PC-9 (cell line): ENCODE measurements around the gene AKR1E2. TPM values are rescaled to one million over a fixed set of nuclear protein-coding genes. Genes with fewer than 3 reads are reported as not detected.

ENCODE experiments used
- BruUV-seq: library from RNA; stranded (reverse); fragments of 400-500 nt; replicated peaks from 2 replicates; lab custom pipeline; 2021; lab: Mats Ljungman, UMichigan
- CTCF ChIA-PET: fragments of 300-600 bp; sonication (Branson Sonifier 250); formaldehyde crosslinking; loops from one replicate; lab custom pipeline; 2022; ENCODE audit warnings: antibody characterized with exemption; lab: Charles Lee
- POLR2A ChIA-PET: fragments of 300-600 bp; sonication (Branson Sonifier 250); formaldehyde crosslinking; loops from one replicate; lab custom pipeline; 2022; ENCODE audit warnings: antibody characterized with exemption; ENCODE audit not compliant: unreplicated experiment; lab: Charles Lee
- DNase-seq, 2 experiments: peaks; one replicate each; pipeline versions ENCODE4 v3.0.0 to v3.0.0-alpha.2; 2015 to 2022; ENCODE audit warnings: mixed read lengths in 1 of 2
- H2AFZ ChIP-seq: fragments of 200-600 bp; sonication (generic); 2 replicates; pipeline ENCODE4 v1.8.1; 2017; ENCODE audit warnings: antibody characterized with exemption
- H3F3A ChIP-seq: fragments of 200-600 bp; sonication (generic); 2 replicates; pipeline ENCODE4 v1.8.1; 2017; ENCODE audit warnings: antibody characterized with exemption, mild to moderate bottlenecking, low read depth; ENCODE audit not compliant: insufficient read depth
- H3K27ac ChIP-seq: fragments of 200-600 bp; sonication (generic); 2 replicates; pipeline ENCODE4 v1.6.1; 2016; ENCODE audit warnings: mixed run types
- H3K27me3 ChIP-seq: fragments of 200-600 bp; sonication (generic); 2 replicates; pipeline ENCODE4 v1.6.1; 2016; ENCODE audit warnings: low read depth, mixed run types; ENCODE audit not compliant: insufficient read depth
- H3K36me3 ChIP-seq: fragments of 200-600 bp; sonication (generic); 2 replicates; pipeline ENCODE4 v1.6.1; 2016; ENCODE audit warnings: low read depth, mixed run types
- H3K4me1 ChIP-seq: fragments of 200-600 bp; sonication (generic); replicated peaks from 2 replicates; pipeline ENCODE4 v1.6.1; 2016; ENCODE audit warnings: mixed run types; ENCODE audit not compliant: insufficient read depth
- H3K4me2 ChIP-seq: fragments of 200-600 bp; sonication (generic); 2 replicates; pipeline ENCODE4 v1.6.1; 2017; ENCODE audit warnings: mixed run types
- H3K4me3 ChIP-seq: fragments of 200-600 bp; sonication (generic); 2 replicates; pipeline ENCODE4 v1.6.1; 2016; ENCODE audit warnings: mixed run types
- H3K79me2 ChIP-seq: fragments of 200-600 bp; sonication (generic); 2 replicates; pipeline ENCODE4 v1.6.1; 2017; ENCODE audit warnings: low read depth, mixed run types
- H3K9me2 ChIP-seq: fragments of 200-600 bp; sonication (generic); 2 replicates; pipeline ENCODE4 v1.8.1; 2017; ENCODE audit warnings: mild to moderate bottlenecking; ENCODE audit not compliant: insufficient read depth
- H3K9me3 ChIP-seq: fragments of 200-600 bp; sonication (generic); 2 replicates; pipeline ENCODE4 v1.8.1; 2016; ENCODE audit warnings: low read depth; ENCODE audit not compliant: insufficient read depth
- H4K20me1 ChIP-seq: fragments of 200-600 bp; sonication (generic); 2 replicates; pipeline ENCODE4 v1.8.1; 2017; ENCODE audit not compliant: insufficient read depth
- CTCF ChIP-seq: fragments of 200-600 bp; sonication (generic); conservative IDR thresholded peaks from 2 replicates; pipeline ENCODE4 v1.6.1; 2017; ENCODE audit warnings: mixed run types, antibody characterized with exemption, mild to moderate bottlenecking, moderate library complexity
- EZH2 ChIP-seq: fragments of 200-600 bp; sonication (generic); IDR thresholded peaks from 2 replicates; pipeline ENCODE4 v1.8.0; 2017; ENCODE audit warnings: antibody characterized with exemption, low read depth
- intact Hi-C: fragments of 100-400 bp; cut with micrococcal nuclease; formaldehyde crosslinking; loops from one replicate; pipeline ENCODE4 v1.10.0; 2022; ENCODE audit not compliant: unreplicated experiment
- total RNA-seq: library from RNA; stranded (reverse); gene quantifications from 2 replicates; pipeline ENCODE4 v1.2.3, GENCODE V29; 2021

Gene AKR1E2
- total RNA-seq, 1 experiment from 2014 or later, result 1.9 TPM

- Histone ChIP-seq H3K4me2 (no peak overlapping the region), H3K79me2 (no peaks in the 10 kb centered on the region), H3K27ac (no peak overlapping the region), H4K20me1 (no peaks in the 10 kb centered on the region), H2AFZ (no peak overlapping the region), H3K27me3 (no peaks in the 10 kb centered on the region), H3K9me2 (no peaks in the 10 kb centered on the region), H3K9me3 (no peaks in the 10 kb centered on the region), H3K4me1 (no peaks in the 10 kb centered on the region), H3F3A (no peaks in the 10 kb centered on the region), H3K4me3 (no peak overlapping the region), H3K36me3 (no peaks in the 10 kb centered on the region)
- no TSS peak for BruUV-seq
- TF ChIP-seq EZH2 (no peak), CTCF (no peak)
- no peak for DNase-seq
- POLR2A ChIA-PET, result no interaction called here
- CTCF ChIA-PET, result no interaction called here
- intact Hi-C loops, result no loop called here
Measured at GRCh38 chr10:4831091-4831490, 5.1 kb downstream of the AKR1E2 start.

GRCh38 chr10:4833286-4833685, 7.3 kb downstream of the AKR1E2 start:
- TF ChIP-seq EZH2, result no peak
- TF ChIP-seq CTCF, result no peak
- no peaks in the 10 kb centered on the region for H3K9me3 ChIP-seq
- no peak overlapping the region for H2AFZ ChIP-seq
- no peaks in the 10 kb centered on the region for H3K79me2 ChIP-seq
- H3K27me3 ChIP-seq, result no peaks in the 10 kb centered on the region
- POLR2A ChIA-PET, result no interaction called here
- no peak overlapping the region for H3K4me2 ChIP-seq
- no peaks in the 10 kb centered on the region for H3F3A ChIP-seq
- CTCF ChIA-PET, result interaction anchor here (0.6 kb wide), 1 partner anchor 1660 kb away, joined by 3 read pairs; no protein-coding TSS in a partner anchor
- intact Hi-C loops, result no loop called here
- H3K36me3 ChIP-seq, result no peaks in the 10 kb centered on the region
- no peak overlapping the region for H3K27ac ChIP-seq
- no TSS peak for BruUV-seq
- no peaks in the 10 kb centered on the region for H3K4me1 ChIP-seq
- H3K4me3 ChIP-seq, result no peak overlapping the region
- no peak for DNase-seq
- H4K20me1 ChIP-seq, result no peaks in the 10 kb centered on the region
- no peaks in the 10 kb centered on the region for H3K9me2 ChIP-seq

GRCh38 chr10:4834898-4835405, 8.9 kb downstream of the AKR1E2 start:
- Histone ChIP-seq H3K9me2 (no peaks in the 10 kb centered on the region), H3K4me2 (no peak overlapping the region), H3K36me3 (no peaks in the 10 kb centered on the region), H4K20me1 (no peaks in the 10 kb centered on the region), H3K9me3 (no peaks in the 10 kb centered on the region), H3K4me1 (no peaks in the 10 kb centered on the region), H3F3A (no peaks in the 10 kb centered on the region), H3K27me3 (no peaks in the 10 kb centered on the region), H3K4me3 (no peak overlapping the region), H3K79me2 (no peaks in the 10 kb centered on the region), H2AFZ (no peak overlapping the region), H3K27ac (no peak overlapping the region)
- intact Hi-C loops, result no loop called here
- DNase-seq, result no peak
- TF ChIP-seq CTCF, result no peak
- no peak for TF ChIP-seq EZH2
- ChIA-PET POLR2A (no interaction called here), CTCF (no interaction called here)
- no TSS peak for BruUV-seq
